Activated naive CD4-positive, alpha-beta T cell treated with anti-CD3 and anti-CD28 coated beads for 36 hours (primary cell): ENCODE measurements around the gene DNAH11. TPM values are rescaled to one million over a fixed set of nuclear protein-coding genes. Genes with fewer than 3 reads are reported as not detected.

ENCODE experiments used
- CTCF ChIA-PET: fragments of 350-600 bp; sonication (Branson Sonifier 250); formaldehyde crosslinking; loops from one replicate; lab custom pipeline; 2021; ENCODE audit warnings: antibody characterized with exemption; lab: Charles Lee
- DNase-seq: peaks from one replicate; pipeline ENCODE4 v3.0.0-alpha.2; 2020
- H3K27ac Mint-ChIP-seq: one replicate; pipeline ENCODE4 v1.8.0; 2021; ENCODE audit warnings: mild to moderate bottlenecking, mixed read lengths
- H3K27me3 Mint-ChIP-seq: one replicate; pipeline ENCODE4 v1.8.0; 2021; ENCODE audit warnings: low read depth, mixed read lengths
- H3K36me3 Mint-ChIP-seq: one replicate; pipeline ENCODE4 v1.8.0; 2021; ENCODE audit warnings: low read depth, mixed read lengths
- H3K4me1 Mint-ChIP-seq: one replicate; pipeline ENCODE4 v1.8.0; 2021; ENCODE audit warnings: low read depth, mixed read lengths
- H3K4me3 Mint-ChIP-seq: one replicate; pipeline ENCODE4 v1.8.0; 2021; ENCODE audit warnings: mild to moderate bottlenecking, moderate library complexity, mixed read lengths
- H3K9me3 Mint-ChIP-seq: one replicate; pipeline ENCODE4 v1.8.0; 2021; ENCODE audit warnings: mixed read lengths
- intact Hi-C: fragments of 100-400 bp; cut with micrococcal nuclease; formaldehyde crosslinking; loops from one replicate; pipeline ENCODE4 v1.15.1; 2023
- total RNA-seq, 2 experiments: library from RNA; stranded (reverse); gene quantifications; one replicate each; pipeline ENCODE4 v1.2.3, GENCODE V29; 2021

DNAH11 gene
- total RNA-seq, 2 experiments from 2014 or later = 0.02 TPM

GRCh38 chr7:21911341-21911875, 368.6 kb downstream of the DNAH11 start:
- no peak overlapping the region for H3K27ac Mint-ChIP-seq
- no peaks in the 10 kb centered on the region for H3K27me3 Mint-ChIP-seq
- no peak for DNase-seq
- H3K4me3 Mint-ChIP-seq = no peak overlapping the region
- peaks cover 62% of the 10 kb centered on the region for H3K36me3 Mint-ChIP-seq
- H3K4me1 Mint-ChIP-seq = no peaks in the 10 kb centered on the region
- H3K9me3 Mint-ChIP-seq = no peaks in the 10 kb centered on the region
- CTCF ChIA-PET = no interaction called here
- intact Hi-C loops = no loop called here

- DNase-seq = no peak
- CTCF ChIA-PET = no interaction called here
- Mint-ChIP-seq H3K4me3 (no peak overlapping the region), H3K27ac (no peak overlapping the region), H3K36me3 (peaks cover 63% of the 10 kb centered on the region), H3K4me1 (no peaks in the 10 kb centered on the region), H3K27me3 (no peaks in the 10 kb centered on the region), H3K9me3 (no peaks in the 10 kb centered on the region)
- intact Hi-C loops = no loop called here
Observed at GRCh38 chr7:21912305-21912704, 369.5 kb downstream of the DNAH11 start.

GRCh38 chr7:21912931-21913780, 370.3 kb downstream of the DNAH11 start:
- CTCF ChIA-PET = no interaction called here
- H3K36me3 Mint-ChIP-seq = peaks cover 57% of the 10 kb centered on the region
- H3K4me1 Mint-ChIP-seq = no peaks in the 10 kb centered on the region
- no peaks in the 10 kb centered on the region for H3K27me3 Mint-ChIP-seq
- H3K4me3 Mint-ChIP-seq = no peak overlapping the region
- H3K27ac Mint-ChIP-seq = no peak overlapping the region
- H3K9me3 Mint-ChIP-seq = no peaks in the 10 kb centered on the region
- intact Hi-C loops = no loop called here
- DNase-seq = no peak

- no peaks in the 10 kb centered on the region for H3K9me3 Mint-ChIP-seq
- intact Hi-C loops = no loop called here
- no peaks in the 10 kb centered on the region for H3K27me3 Mint-ChIP-seq
- no peak for DNase-seq
- no peak overlapping the region for H3K4me3 Mint-ChIP-seq
- H3K36me3 Mint-ChIP-seq = peaks cover 52% of the 10 kb centered on the region
- no peak overlapping the region for H3K27ac Mint-ChIP-seq
- CTCF ChIA-PET = interaction anchor here (1.0 kb wide), 1 partner anchor 9 kb away, joined by 3 read pairs; no protein-coding TSS in a partner anchor
- H3K4me1 Mint-ChIP-seq = no peaks in the 10 kb centered on the region
Observed at GRCh38 chr7:21914671-21915070, 371.8 kb downstream of the DNAH11 start.

- CTCF ChIA-PET = interaction anchor here (1.0 kb wide), 1 partner anchor 9 kb away, joined by 3 read pairs; no protein-coding TSS in a partner anchor
- Mint-ChIP-seq H3K4me3 (no peak overlapping the region), H3K9me3 (no peaks in the 10 kb centered on the region), H3K27me3 (no peaks in the 10 kb centered on the region), H3K27ac (no peak overlapping the region), H3K4me1 (no peaks in the 10 kb centered on the region), H3K36me3 (peaks cover 50% of the 10 kb centered on the region)
- no peak for DNase-seq
- intact Hi-C loops = no loop called here
Observed at GRCh38 chr7:21915140-21915539, 372.3 kb downstream of the DNAH11 start.

GRCh38 chr7:21916176-21916575, 373.3 kb downstream of the DNAH11 start:
- H3K4me1 Mint-ChIP-seq = no peaks in the 10 kb centered on the region
- no peak for DNase-seq
- CTCF ChIA-PET = no interaction called here
- no peak overlapping the region for H3K4me3 Mint-ChIP-seq
- intact Hi-C loops = no loop called here
- H3K9me3 Mint-ChIP-seq = no peaks in the 10 kb centered on the region
- no peaks in the 10 kb centered on the region for H3K27me3 Mint-ChIP-seq
- H3K27ac Mint-ChIP-seq = no peak overlapping the region
- peaks cover 48% of the 10 kb centered on the region for H3K36me3 Mint-ChIP-seq

- Mint-ChIP-seq H3K27ac (no peak overlapping the region), H3K4me1 (peaks cover 4% of the 10 kb centered on the region), H3K36me3 (peaks cover 46% of the 10 kb centered on the region), H3K27me3 (no peaks in the 10 kb centered on the region), H3K9me3 (no peaks in the 10 kb centered on the region), H3K4me3 (no peak overlapping the region)
- DNase-seq = no peak
- CTCF ChIA-PET = no interaction called here
- intact Hi-C loops = no loop called here
Observed at GRCh38 chr7:21916629-21917028, 373.8 kb downstream of the DNAH11 start.

GRCh38 chr7:21918216-21918615, 375.4 kb downstream of the DNAH11 start:
- H3K27ac Mint-ChIP-seq = no peak overlapping the region
- peaks cover 5% of the 10 kb centered on the region for H3K4me1 Mint-ChIP-seq
- intact Hi-C loops = no loop called here
- no peaks in the 10 kb centered on the region for H3K9me3 Mint-ChIP-seq
- H3K27me3 Mint-ChIP-seq = no peaks in the 10 kb centered on the region
- CTCF ChIA-PET = no interaction called here
- DNase-seq = no peak
- peaks cover 35% of the 10 kb centered on the region for H3K36me3 Mint-ChIP-seq
- no peak overlapping the region for H3K4me3 Mint-ChIP-seq

- Mint-ChIP-seq H3K27me3 (no peaks in the 10 kb centered on the region), H3K36me3 (peaks cover 12% of the 10 kb centered on the region), H3K27ac (no peak overlapping the region), H3K4me1 (peaks cover 5% of the 10 kb centered on the region), H3K4me3 (no peak overlapping the region), H3K9me3 (no peaks in the 10 kb centered on the region)
- DNase-seq = no peak
- intact Hi-C loops = no loop called here
- CTCF ChIA-PET = no interaction called here
Observed at GRCh38 chr7:21920936-21921335, 378.1 kb downstream of the DNAH11 start.

- Mint-ChIP-seq H3K4me1 (peaks cover 5% of the 10 kb centered on the region), H3K27ac (no peak overlapping the region), H3K9me3 (no peaks in the 10 kb centered on the region), H3K36me3 (peaks cover 11% of the 10 kb centered on the region), H3K4me3 (no peak overlapping the region), H3K27me3 (no peaks in the 10 kb centered on the region)
- CTCF ChIA-PET = interaction anchor here (1.3 kb wide), 1 partner anchor 12 kb away, joined by 3 read pairs; no protein-coding TSS in a partner anchor
- intact Hi-C loops = no loop called here
- no peak for DNase-seq
Observed at GRCh38 chr7:21922605-21923004, 379.8 kb downstream of the DNAH11 start.

GRCh38 chr7:21923658-21924057, 380.8 kb downstream of the DNAH11 start:
- Mint-ChIP-seq H3K36me3 (peaks cover 19% of the 10 kb centered on the region), H3K9me3 (no peaks in the 10 kb centered on the region), H3K27me3 (no peaks in the 10 kb centered on the region), H3K4me1 (peaks cover 8% of the 10 kb centered on the region), H3K4me3 (no peak overlapping the region), H3K27ac (no peak overlapping the region)
- CTCF ChIA-PET = interaction anchor here (0.8 to 1.3 kb wide), 3 partner anchors 9 to 15 kb away, joined by 3 to 4 read pairs (median 3); no protein-coding TSS in a partner anchor
- no peak for DNase-seq
- intact Hi-C loops = no loop called here

- no peak overlapping the region for H3K4me3 Mint-ChIP-seq
- intact Hi-C loops = no loop called here
- no peak overlapping the region for H3K27ac Mint-ChIP-seq
- H3K9me3 Mint-ChIP-seq = peaks cover 5% of the 10 kb centered on the region
- H3K4me1 Mint-ChIP-seq = peaks cover 17% of the 10 kb centered on the region
- DNase-seq = no peak
- CTCF ChIA-PET = interaction anchor here (0.7 to 1.0 kb wide), 2 partner anchors 17 to 23 kb away, joined by 3 read pairs; no protein-coding TSS in a partner anchor
- H3K27me3 Mint-ChIP-seq = no peaks in the 10 kb centered on the region
- H3K36me3 Mint-ChIP-seq = peaks cover 30% of the 10 kb centered on the region
Observed at GRCh38 chr7:21926448-21926847, 383.6 kb downstream of the DNAH11 start.
